Body of pancreas (tissue), 4 donors: ENCODE results near the gene PFN1.
A peak's percentile ranks its signal among the peaks of the same experiment; 100 is the strongest.

Experiments used
- CTCF ChIP-seq, 7 experiments: fragments of 450-650 bp in 4 of 7; fragments of 200-600 bp in 3 of 7; sonication (generic) in 3 of 7; IDR thresholded peaks; one replicate each; pipeline ENCODE4 v1.5.1; 2016 to 2019; ENCODE audit warnings: antibody characterized with exemption in 7 of 7
- POLR2A ChIP-seq, 3 donors: fragments of 450-650 bp; IDR thresholded peaks; one replicate each; pipeline ENCODE4 v1.6.1; 2016; ENCODE audit warnings: antibody characterized with exemption in 3 of 3, mild to moderate bottlenecking in 2 of 3

- TF ChIP-seq CTCF (IDR thresholded peaks at IDR 0.05) (peak; percentile 57 to 86 (median 75)), POLR2A (IDR thresholded peaks at IDR 0.05) (no peak)
Observed at GRCh38 chr17:4980644-4981216, 32.4 kb upstream of the PFN1 start.
